BLaER1 (cell line): ENCODE data around the gene GNG2.

Experiments used
- H3K27ac ChIP-seq: shearing (Covaris generic); formaldehyde crosslinking; 2 replicates; pipeline ENCODE4 v1.8.1; 2022
- H3K27me3 ChIP-seq: shearing (Covaris generic); formaldehyde crosslinking; 2 replicates; pipeline ENCODE4 v1.8.1; 2022
- H3K36me3 ChIP-seq: shearing (Covaris generic); formaldehyde crosslinking; 2 replicates; pipeline ENCODE4 v1.8.1; 2022
- H3K4me1 ChIP-seq: shearing (Covaris generic); formaldehyde crosslinking; 2 replicates; pipeline ENCODE4 v1.8.1; 2022
- H3K4me2 ChIP-seq: shearing (Covaris generic); formaldehyde crosslinking; 2 replicates; pipeline ENCODE4 v1.8.1; 2022
- H3K4me3 ChIP-seq: shearing (Covaris generic); formaldehyde crosslinking; 2 replicates; pipeline ENCODE4 v1.8.1; 2022
- H3K9ac ChIP-seq: shearing (Covaris generic); formaldehyde crosslinking; 2 replicates; pipeline ENCODE4 v1.8.1; 2022
- H3K9me3 ChIP-seq: shearing (Covaris generic); formaldehyde crosslinking; 2 replicates; pipeline ENCODE4 v1.8.1; 2022
- H4K20me1 ChIP-seq: shearing (Covaris generic); formaldehyde crosslinking; 2 replicates; pipeline ENCODE4 v1.8.1; 2022
- Cebpa-rat ChIP-seq: shearing (Covaris generic); IDR thresholded peaks from 2 replicates; pipeline ENCODE4 v1.8.1; 2022

The GNG2 gene

GRCh38 chr14:51929166-51929565, 68.8 kb downstream of the GNG2 start:
- Histone ChIP-seq H3K27me3 (no peaks in the 10 kb centered on the region), H3K9ac (no peak overlapping the region), H3K4me1 (peaks cover 9% of the 10 kb centered on the region; the same call in 1 of the 2 replicates), H3K27ac (no peak overlapping the region), H3K36me3 (peaks cover 35% of the 10 kb centered on the region), H3K4me2 (no peak overlapping the region), H3K4me3 (no peak overlapping the region), H3K9me3 (peaks cover 12% of the 10 kb centered on the region; the same call in 1 of the 2 replicates), H4K20me1 (no peaks in the 10 kb centered on the region)
- TF ChIP-seq Cebpa-rat: no peak

DNA sequence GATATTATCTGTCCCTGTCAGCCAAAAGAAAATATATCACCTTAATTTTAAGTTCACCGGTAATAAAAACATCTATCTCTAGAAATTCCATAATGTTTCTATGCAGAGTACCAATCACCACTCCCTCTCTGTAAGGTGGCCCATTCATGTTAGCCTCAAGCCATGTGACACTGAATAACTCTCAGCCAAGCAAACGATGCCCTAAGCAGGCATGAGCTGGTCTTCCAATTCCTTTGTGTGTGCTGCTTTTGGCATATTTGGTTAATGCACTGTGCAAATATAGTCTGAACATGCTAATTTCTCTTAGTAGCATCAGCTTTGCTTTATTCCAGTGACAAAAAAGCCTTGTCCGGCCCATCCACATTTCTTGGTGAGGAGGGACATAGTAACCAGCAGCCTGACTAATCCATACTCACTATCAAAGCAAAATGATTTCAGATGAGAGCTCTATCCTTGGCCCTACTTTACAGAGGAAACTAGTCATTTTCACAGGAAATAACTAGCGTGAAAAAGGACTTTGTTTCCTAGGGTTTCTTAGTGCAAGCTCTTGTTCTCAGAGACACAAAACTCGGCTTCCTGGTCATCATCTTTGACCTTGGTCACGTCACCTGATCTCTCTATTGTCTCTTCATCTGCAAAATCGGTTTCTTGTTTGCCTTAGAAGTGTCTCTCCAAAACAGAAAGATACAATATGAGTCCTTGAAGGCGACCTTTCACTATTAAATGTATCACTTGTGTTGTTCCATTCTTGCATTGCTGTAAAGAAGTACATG, 69.7 kb downstream of the GNG2 start:
- no peak overlapping the region for H3K9ac ChIP-seq
- no peak overlapping the region for H3K27ac ChIP-seq
- H3K4me1 ChIP-seq: peaks cover 9% of the 10 kb centered on the region; the same call in 1 of the 2 replicates
- no peaks in the 10 kb centered on the region for H3K27me3 ChIP-seq
- no peaks in the 10 kb centered on the region for H4K20me1 ChIP-seq
- peaks cover 12% of the 10 kb centered on the region; the same call in 1 of the 2 replicates for H3K9me3 ChIP-seq
- no peak for TF ChIP-seq Cebpa-rat
- no peak overlapping the region for H3K4me2 ChIP-seq
- H3K36me3 ChIP-seq: peaks cover 32% of the 10 kb centered on the region
- no peak overlapping the region for H3K4me3 ChIP-seq

DNA sequence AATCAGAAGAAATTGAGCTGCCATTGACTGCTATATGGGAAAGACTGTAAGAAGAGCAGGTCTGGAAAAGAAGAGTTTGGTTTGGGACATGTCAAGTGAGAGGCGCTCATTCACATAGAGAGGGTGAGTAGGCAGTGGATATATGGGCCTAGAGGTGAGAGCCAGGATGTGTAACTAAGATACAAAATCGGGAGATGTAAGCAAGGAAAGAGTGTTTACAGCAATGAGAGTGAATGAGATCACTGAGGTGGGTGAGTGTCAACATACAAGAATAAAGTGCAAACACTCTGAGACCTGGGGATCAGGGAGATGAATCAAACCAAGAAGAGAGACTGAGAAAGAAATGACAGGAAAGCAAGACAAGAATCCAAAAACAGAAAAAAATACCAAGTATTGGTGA, 70.9 kb downstream of the GNG2 start:
- Histone ChIP-seq H3K4me2 (no peak overlapping the region), H3K9ac (no peak overlapping the region), H3K27ac (no peak overlapping the region), H4K20me1 (no peaks in the 10 kb centered on the region), H3K4me1 (peaks cover 9% of the 10 kb centered on the region; the same call in 1 of the 2 replicates), H3K9me3 (peaks cover 12% of the 10 kb centered on the region; the same call in 1 of the 2 replicates), H3K36me3 (peaks cover 32% of the 10 kb centered on the region), H3K4me3 (no peak overlapping the region), H3K27me3 (no peaks in the 10 kb centered on the region)
- TF ChIP-seq Cebpa-rat: no peak

- Histone ChIP-seq H3K36me3 (peaks cover 23% of the 10 kb centered on the region), H3K4me1 (peaks cover 9% of the 10 kb centered on the region; the same call in 1 of the 2 replicates), H4K20me1 (no peaks in the 10 kb centered on the region), H3K4me3 (no peak overlapping the region), H3K27me3 (no peaks in the 10 kb centered on the region), H3K9me3 (peaks cover 9% of the 10 kb centered on the region; the same call in 1 of the 2 replicates), H3K9ac (no peak overlapping the region), H3K27ac (no peak overlapping the region), H3K4me2 (no peak overlapping the region)
- TF ChIP-seq Cebpa-rat: no peak
These were observed 72.8 kb downstream of the GNG2 start for GRCh38 chr14:51933191-51933590.

DNA sequence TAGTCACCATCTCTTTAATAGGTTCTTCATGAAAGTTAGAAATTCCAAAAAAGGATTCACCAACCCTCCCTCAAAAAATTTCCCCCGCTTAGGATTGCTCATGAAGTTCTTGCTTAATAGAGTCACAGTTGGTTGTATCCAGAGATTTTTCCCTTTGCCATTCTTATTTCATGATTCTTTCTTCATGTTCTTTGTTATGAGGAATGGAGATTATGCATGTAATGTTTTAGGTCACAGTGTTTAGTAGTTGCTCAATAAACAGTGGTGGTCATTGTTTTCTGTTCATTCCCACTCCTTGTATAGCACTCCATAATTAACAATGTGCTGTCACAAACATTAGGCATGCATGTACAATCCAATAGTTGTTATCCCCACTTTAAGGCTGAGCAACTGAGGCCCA, 77.7 kb downstream of the GNG2 start:
- no peaks in the 10 kb centered on the region for H4K20me1 ChIP-seq
- no peak for TF ChIP-seq Cebpa-rat
- H3K9ac ChIP-seq: no peak overlapping the region

DNA sequence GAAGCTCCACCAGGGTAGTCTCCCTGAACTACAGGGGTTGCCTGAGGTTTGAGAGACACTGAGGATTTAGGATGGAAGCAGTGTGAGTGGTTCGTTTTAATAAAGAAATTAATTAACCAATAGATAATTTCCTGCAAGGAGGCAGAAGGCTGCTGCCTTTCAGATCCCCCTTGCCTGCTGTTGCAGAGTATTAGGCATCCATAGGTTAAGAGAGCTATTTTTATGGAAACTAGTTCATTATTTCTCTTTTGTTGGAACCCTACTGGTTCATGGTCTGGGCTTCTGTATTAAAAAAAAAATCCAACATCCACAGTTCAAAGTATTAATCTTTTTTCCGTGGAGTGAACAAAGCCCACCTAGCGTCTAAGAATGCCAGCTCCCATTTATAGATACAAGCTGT, 78.4 kb downstream of the GNG2 start:
- TF ChIP-seq Cebpa-rat: no peak
- Histone ChIP-seq H3K27me3 (no peaks in the 10 kb centered on the region), H4K20me1 (no peaks in the 10 kb centered on the region), H3K4me2 (no peak overlapping the region), H3K9ac (no peak overlapping the region), H3K27ac (no peak overlapping the region), H3K9me3 (peaks cover 3% of the 10 kb centered on the region; the same call in 1 of the 2 replicates), H3K4me1 (peaks cover 8% of the 10 kb centered on the region; the same call in 1 of the 2 replicates), H3K4me3 (no peak overlapping the region), H3K36me3 (peaks cover 21% of the 10 kb centered on the region)

More for the DNA sequence above, 77.7 kb downstream of the GNG2 start:
- H3K9me3 ChIP-seq: 0 out of 2 replicates have a peak, but pooled peaks cover 3% of the 10 kb centered on the region
- H3K4me1 ChIP-seq: peaks cover 12% of the 10 kb centered on the region; the same call in 1 of the 2 replicates
- peaks cover 20% of the 10 kb centered on the region for H3K36me3 ChIP-seq
- H3K4me3 ChIP-seq: no peak overlapping the region
- no peak overlapping the region for H3K27ac ChIP-seq
- H3K27me3 ChIP-seq: no peaks in the 10 kb centered on the region
- H3K4me2 ChIP-seq: no peak overlapping the region

GRCh38 chr14:51939226-51939625, 78.8 kb downstream of the GNG2 start:
- Histone ChIP-seq H3K9me3 (peaks cover 7% of the 10 kb centered on the region), H4K20me1 (no peaks in the 10 kb centered on the region), H3K4me1 (peaks cover 8% of the 10 kb centered on the region; the same call in 1 of the 2 replicates), H3K4me2 (no peak overlapping the region), H3K4me3 (no peak overlapping the region), H3K27me3 (no peaks in the 10 kb centered on the region), H3K27ac (no peak overlapping the region), H3K9ac (no peak overlapping the region), H3K36me3 (peaks cover 25% of the 10 kb centered on the region)
- TF ChIP-seq Cebpa-rat: no peak

DNA sequence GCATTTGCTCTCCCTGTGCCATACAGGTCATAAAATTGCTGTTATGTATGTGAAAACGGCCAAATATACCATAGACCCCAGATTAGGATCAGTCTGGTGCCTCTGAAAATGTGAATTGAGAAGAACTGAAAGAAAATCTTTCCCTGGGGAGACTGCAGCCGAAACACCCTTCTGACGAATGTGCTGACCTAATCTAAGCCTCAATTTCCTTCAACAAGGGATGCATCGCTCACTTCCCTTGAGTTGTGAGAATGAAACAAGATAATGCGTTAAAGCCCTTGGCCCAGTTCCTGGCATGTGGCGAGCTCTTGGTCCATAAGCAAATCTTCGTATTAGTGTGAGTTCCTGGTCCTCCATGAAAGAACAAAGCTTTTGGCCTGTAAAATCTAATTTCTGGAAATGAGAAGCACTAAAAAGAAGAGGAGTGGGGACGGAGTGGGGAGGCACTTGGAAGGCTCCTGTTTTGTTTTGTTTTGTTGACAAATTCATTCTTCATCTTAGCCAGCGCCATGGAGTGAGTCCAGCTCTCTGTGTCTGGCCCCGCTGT, 79.4 kb downstream of the GNG2 start:
- TF ChIP-seq Cebpa-rat: no peak

DNA sequence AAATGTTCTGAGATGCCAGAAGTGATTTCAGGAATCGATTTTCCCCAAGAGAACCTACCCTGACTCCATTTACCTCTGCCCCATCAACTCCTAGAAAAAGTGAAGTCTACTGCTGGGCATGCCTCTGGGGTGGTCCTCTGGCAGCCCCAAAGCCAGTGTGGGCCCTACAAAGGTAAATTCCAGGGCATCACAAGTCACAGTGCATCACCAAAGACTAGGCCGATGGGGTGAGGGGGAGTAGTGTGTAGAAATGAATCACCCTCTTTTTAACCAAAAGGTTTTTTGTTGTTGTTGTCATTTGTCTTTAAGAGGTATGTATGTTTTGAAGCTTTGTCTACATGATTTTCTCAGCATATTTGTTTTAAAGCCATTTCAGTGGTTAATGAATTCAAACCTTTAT, 82.6 kb downstream of the GNG2 start:
- no peak overlapping the region for H3K27ac ChIP-seq
- H3K4me1 ChIP-seq: peaks cover 8% of the 10 kb centered on the region; the same call in 1 of the 2 replicates
- TF ChIP-seq Cebpa-rat: no peak
- H3K4me3 ChIP-seq: no peak overlapping the region
- no peak overlapping the region for H3K4me2 ChIP-seq
- H3K9me3 ChIP-seq: peaks cover 37% of the 10 kb centered on the region
- peaks cover 48% of the 10 kb centered on the region for H3K36me3 ChIP-seq
- H3K27me3 ChIP-seq: no peaks in the 10 kb centered on the region
- no peaks in the 10 kb centered on the region for H4K20me1 ChIP-seq
- no peak overlapping the region for H3K9ac ChIP-seq

More for the DNA sequence above, 79.4 kb downstream of the GNG2 start:
- Histone ChIP-seq H3K4me3 (no peak overlapping the region), H3K27ac (no peak overlapping the region), H3K27me3 (no peaks in the 10 kb centered on the region), H3K36me3 (peaks cover 29% of the 10 kb centered on the region), H3K9ac (no peak overlapping the region), H3K9me3 (peaks cover 12% of the 10 kb centered on the region), H4K20me1 (no peaks in the 10 kb centered on the region), H3K4me2 (no peak overlapping the region), H3K4me1 (peaks cover 8% of the 10 kb centered on the region; the same call in 1 of the 2 replicates)

- H3K9ac ChIP-seq: no peak overlapping the region
- no peak for TF ChIP-seq Cebpa-rat
- H4K20me1 ChIP-seq: no peaks in the 10 kb centered on the region
- no peaks in the 10 kb centered on the region for H3K4me1 ChIP-seq
- peaks cover 30% of the 10 kb centered on the region for H3K9me3 ChIP-seq
- H3K27me3 ChIP-seq: no peaks in the 10 kb centered on the region
- H3K4me3 ChIP-seq: no peak overlapping the region
- H3K27ac ChIP-seq: no peak overlapping the region
- peaks cover 73% of the 10 kb centered on the region for H3K36me3 ChIP-seq
- no peak overlapping the region for H3K4me2 ChIP-seq
These were observed 89.6 kb downstream of the GNG2 start for GRCh38 chr14:51950007-51950406.
